GM12878 (cell line): ENCODE results near the gene NFYC. TPM values are rescaled to one million over a fixed set of nuclear protein-coding genes. Genes with fewer than 3 reads are reported as not detected.

ENCODE experiments used
- ATAC-seq: fragments of 200-7000 bp; cut with Tn5 transposase; 3 replicates; pipeline ENCODE4 v1.9.1; 2020; ENCODE audit warnings: mild to moderate bottlenecking, moderate library complexity
- BruUV-seq: library from RNA; stranded (reverse); fragments of 400-500 nt; replicated peaks from 2 replicates; lab custom pipeline; 2021; lab: Mats Ljungman, UMichigan
- CTCF ChIA-PET: fragments of 300-600 bp; sonication (Branson Sonifier 250); formaldehyde crosslinking; extraction: SDS; loops from one replicate; lab custom pipeline; 2021; ENCODE audit warnings: inconsistent platforms; lab: Yijun Ruan, JAX
- POLR2A ChIA-PET: fragments of 350-600 bp; formaldehyde crosslinking; extraction: SDS; loops from one replicate; lab custom pipeline; 2021; ENCODE audit warnings: inconsistent platforms; lab: Charles Lee
- RAD21 ChIA-PET: fragments of 300-600 bp; sonication (Branson Sonifier 250); formaldehyde crosslinking; loops from one replicate; lab custom pipeline; 2023; ENCODE audit warnings: antibody characterized with exemption; ENCODE audit not compliant: unreplicated experiment; lab: Charles Lee
- SMC1A ChIA-PET: fragments of 300-600 bp; sonication (Branson Sonifier 250); formaldehyde crosslinking; loops from one replicate; lab custom pipeline; 2023; ENCODE audit not compliant: unreplicated experiment, uncharacterized antibody; lab: Charles Lee
- DNase-seq: peaks from one replicate; pipeline ENCODE4 v3.0.0-alpha.2; 2011; ENCODE audit warnings: low read depth, low spot score
- FAIRE-seq: peaks from 3 replicates; lab custom pipeline; 2011; peaks lifted over from hg19 to GRCh38; lab: Jason Lieb, UNC
- H2AFZ ChIP-seq: 2 replicates; pipeline ENCODE4 v1.6.0; 2011; ENCODE audit warnings: low read depth, low read length, control low read depth; ENCODE audit not compliant: control insufficient read depth
- H3K27ac ChIP-seq: 2 replicates; pipeline ENCODE4 v1.5.1; 2011; ENCODE audit warnings: control low read depth; ENCODE audit not compliant: control insufficient read depth, insufficient read depth
- H3K27me3 ChIP-seq, 2 experiments: replicated peaks in 1 of 2; 2 replicates each; pipeline versions ENCODE4 v1.6.0 to v1.6.1; 2011; ENCODE audit warnings: low read length in 1 of 2; ENCODE audit not compliant: control insufficient read depth in 2 of 2, insufficient read depth in 2 of 2
- H3K36me3 ChIP-seq, 2 experiments: 2 replicates each; pipeline ENCODE4 v1.5.1; 2011; ENCODE audit warnings: low read length in 1 of 2; ENCODE audit not compliant: control insufficient read depth in 2 of 2, insufficient read depth in 2 of 2
- H3K4me1 ChIP-seq: 2 replicates; pipeline ENCODE4 v1.6.1; 2011; ENCODE audit warnings: mild to moderate bottlenecking, low read length, moderate library complexity, mixed read lengths; ENCODE audit not compliant: control insufficient read depth, insufficient read depth
- H3K4me2 ChIP-seq: 2 replicates; pipeline ENCODE4 v1.6.0; 2011; ENCODE audit warnings: control low read depth; ENCODE audit not compliant: control insufficient read depth, insufficient read depth
- H3K4me3 ChIP-seq: fragments of 200-600 bp; sonication (generic); 2 replicates; pipeline ENCODE4 v1.5.1; 2016
- H3K79me2 ChIP-seq: 2 replicates; pipeline ENCODE4 v1.6.0; 2011; ENCODE audit warnings: low read length; ENCODE audit not compliant: control insufficient read depth, insufficient read depth
- H3K9ac ChIP-seq: 2 replicates; pipeline ENCODE4 v1.8.0; 2011; ENCODE audit warnings: low read length, control low read depth, mixed read lengths; ENCODE audit not compliant: control insufficient read depth, insufficient read depth
- H3K9me3 ChIP-seq: replicated peaks from 3 replicates; pipeline ENCODE4 v1.5.1; 2011; ENCODE audit warnings: mild to moderate bottlenecking, low read length; ENCODE audit not compliant: control insufficient read depth, insufficient read depth
- H4K20me1 ChIP-seq: 2 replicates; pipeline ENCODE4 v1.6.0; 2011; ENCODE audit not compliant: control insufficient read depth, insufficient read depth
- BACH1 ChIP-seq: fragments of 450-650 bp; IDR thresholded peaks from 2 replicates; pipeline ENCODE4 v1.6.1; 2017; ENCODE audit warnings: mild to moderate bottlenecking, borderline replicate concordance
- CHD4 ChIP-seq: fragments of 200-600 bp; sonication (generic); IDR thresholded peaks from 2 replicates; pipeline ENCODE4 v1.6.1; 2016; ENCODE audit warnings: mild to moderate bottlenecking
- FOS ChIP-seq: IDR thresholded peaks from 3 replicates; pipeline ENCODE4 v1.6.1; 2011; ENCODE audit warnings: borderline replicate concordance; ENCODE audit not compliant: insufficient read length; ENCODE audit errors: extremely low read depth
- MLLT1 ChIP-seq: fragments of 450-650 bp; IDR thresholded peaks from 2 replicates; pipeline ENCODE4 v1.6.1; 2016; ENCODE audit warnings: mild to moderate bottlenecking
- MTA2 ChIP-seq: fragments of 450-650 bp; IDR thresholded peaks from 2 replicates; pipeline ENCODE4 v1.6.1; 2016; ENCODE audit warnings: low read depth, mild to moderate bottlenecking, moderate library complexity
- RAD51 ChIP-seq: fragments of 450-650 bp; IDR thresholded peaks from 2 replicates; pipeline ENCODE4 v1.6.1; 2016; ENCODE audit warnings: moderate library complexity, mild to moderate bottlenecking, inconsistent platforms
- RBBP5 ChIP-seq: fragments of 200-600 bp; sonication (generic); conservative IDR thresholded peaks from 2 replicates; pipeline ENCODE4 v1.6.1; 2016
- RFX5 ChIP-seq: IDR thresholded peaks from 2 replicates; pipeline ENCODE4 v1.6.1; 2011; ENCODE audit warnings: low read depth, low read length, improper control_type of control experiment
- SREBF2 ChIP-seq: IDR thresholded peaks from 2 replicates; pipeline ENCODE4 v1.6.1; 2012; ENCODE audit warnings: mild to moderate bottlenecking, low read length
- WGBS: methylation state at CpG from one replicate; pipeline ENCODE4 v1.1.6; 2016; ENCODE audit warnings: low lambda C conversion rate; ENCODE audit not compliant: insufficient replicate concordance, insufficient coverage; ENCODE audit errors: missing lambda C conversion rate; 5-methylcytosine and 5-hydroxymethylcytosine counted together
- in situ Hi-C: fragments of 300-500 bp; cut with MboI; formaldehyde crosslinking; loops from 9 replicates; pipeline ENCODE4 v1.14.3; 2018; ENCODE audit warnings: mixed read lengths
- intact Hi-C: fragments of 100-400 bp; cut with micrococcal nuclease; formaldehyde crosslinking; loops from one replicate; pipeline ENCODE4 v1.14.2; 2022; ENCODE audit not compliant: unreplicated experiment
- polyA plus RNA-seq, 11 experiments: library from polyadenylated mRNA; depleted of rRNA in 4 of 11; unstranded in 6 of 11; stranded (reverse) in 5 of 11; fragments of >200 nt; fragmentation: Nextera tagmentation in 4 of 11; fragmentation: Illumina TruSeq in 1 of 11; extraction: Ambion mirVana in 4 of 11; extraction: Trizol in 1 of 11; gene quantifications; 1 replicate in 1 of 11; 2 replicates in 10 of 11; pipeline versions ENCODE4 v1.2.1 to v1.2.3, GENCODE V29; 2011 to 2016; ENCODE audit warnings: inconsistent platforms in 2 of 11, missing spikeins in 2 of 11, low read depth in 1 of 11
- total RNA-seq, 4 experiments: library from RNA; depleted of rRNA in 3 of 4; stranded (reverse); fragments of >200 nt in 3 of 4; fragmentation: Illumina TruSeq in 1 of 4; extraction: Trizol in 1 of 4; gene quantifications; 2 replicates each; pipeline versions ENCODE4 v1.2.1 to v1.2.3, GENCODE V29; 2013 to 2021
- TF ChIP-seq, protein P1 (sequence below): fragments of 450-650 bp; IDR thresholded peaks from 2 replicates; pipeline ENCODE4 v1.6.1; 2017; ENCODE audit warnings: mild to moderate bottlenecking

NFYC gene
- total and polyA plus RNA-seq, 10 of the 15 experiments (the other 5 are each of a cell fraction or from before 2014, with no cell fraction given) = 4.3 to 84.2 (median 58.3) TPM

DNA sequence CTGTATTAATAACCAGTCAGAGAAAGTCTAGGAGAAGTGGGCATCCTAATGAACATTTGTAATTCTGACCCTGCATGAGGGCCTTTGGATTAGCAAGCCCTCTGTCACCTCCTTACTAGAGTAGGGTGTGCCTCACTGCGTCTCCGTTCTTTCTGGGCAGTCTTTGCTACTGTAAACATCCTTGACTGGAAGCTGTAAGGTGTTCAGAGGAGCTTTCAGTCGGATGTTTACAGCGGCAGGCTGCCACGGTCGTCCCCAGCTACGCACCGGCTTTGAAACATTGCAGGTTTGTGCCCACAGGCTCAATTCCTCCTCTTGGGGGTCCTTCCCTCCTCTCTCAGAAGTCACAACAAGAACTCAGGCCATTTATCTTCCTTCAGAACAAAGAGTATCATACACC is 62.7 kb downstream of the NFYC start:
- DNase-seq (no peak), FAIRE-seq (no peak), ATAC-seq (no peak)
- 97% methylated on average over 8 of the region's 8 CpGs for WGBS
- RAD21 ChIA-PET = interaction anchor here (1.0 to 4.0 kb wide), 7 partner anchors 11 to 129 kb away, joined by 3 to 14 read pairs (median 4); no protein-coding TSS in a partner anchor
- SMC1A ChIA-PET = interaction anchor here (0.6 to 5.2 kb wide), 18 partner anchors 9 to 77 kb away, joined by 3 to 22 read pairs (median 6); no protein-coding TSS in a partner anchor
- Histone ChIP-seq H3K27ac (no peak overlapping the region), H3K4me2 (no peak overlapping the region), H2AFZ (no peak overlapping the region), H4K20me1 (no peaks in the 10 kb centered on the region; the same call in 1 of the 2 replicates), H3K4me1 (peaks cover 24% of the 10 kb centered on the region), H3K27me3 (no peaks in the 10 kb centered on the region), H3K9me3 (no peaks in the 10 kb centered on the region), H3K79me2 (no peaks in the 10 kb centered on the region; the same call in none of the 2 replicates), H3K4me3 (no peak overlapping the region), H3K36me3 (peaks cover 37 to 57% of the 10 kb centered on the region in 2 experiments), H3K9ac (no peak overlapping the region)
- intact Hi-C loops = loop anchor here (5.0 kb wide), 1 partner anchor 62 kb away; the partner anchor contains the start of gene NFYC
- POLR2A ChIA-PET = interaction anchor here (0.6 to 2.5 kb wide), 5 partner anchors 9 to 66 kb away, joined by 3 to 18 read pairs (median 5); partner anchors contain the start of gene NFYC
- TF ChIP-seq FOS (no peak), SREBF2 (no peak), RFX5 (no peak), RAD51 (no peak), BACH1 (no peak)
- no TSS peak for BruUV-seq
- CTCF ChIA-PET = interaction anchor here (0.7 to 9.5 kb wide), 11 partner anchors 19 to 304 kb away, joined by 3 to 84 read pairs (median 4); partner anchors contain the start of gene ZFP69B
- in situ Hi-C loops = no loop called here

- POLR2A ChIA-PET = interaction anchor here (0.6 to 2.3 kb wide), 3 partner anchors 10 to 54 kb away, joined by 3 to 11 read pairs (median 3); no protein-coding TSS in a partner anchor
- in situ Hi-C loops = no loop called here
- no peak overlapping the region for H3K4me3 ChIP-seq
- RAD21 ChIA-PET = interaction anchor here (4.0 kb wide), 1 partner anchor 10 kb away, joined by 14 read pairs; no protein-coding TSS in a partner anchor
- H2AFZ ChIP-seq = no peak overlapping the region
- H3K4me2 ChIP-seq = no peak overlapping the region
- no peak for ATAC-seq
- peaks cover 24% of the 10 kb centered on the region for H3K4me1 ChIP-seq
- WGBS = 95% methylated on average over 4 of the region's 4 CpGs
- peaks cover 33 to 57% of the 10 kb centered on the region in 2 experiments for H3K36me3 ChIP-seq
- no peak overlapping the region for H3K9ac ChIP-seq
- no peak for FAIRE-seq
- H3K27me3 ChIP-seq = no peaks in the 10 kb centered on the region
- no peaks in the 10 kb centered on the region for H3K9me3 ChIP-seq
- intact Hi-C loops = no loop called here
- SMC1A ChIA-PET = interaction anchor here (0.9 to 5.2 kb wide), 5 partner anchors 8 to 66 kb away, joined by 3 to 22 read pairs (median 6); no protein-coding TSS in a partner anchor
- CTCF ChIA-PET = interaction anchor here (0.6 to 9.5 kb wide), 8 partner anchors 8 to 229 kb away, joined by 3 to 84 read pairs (median 4); partner anchors contain the start of gene NFYC
- no peak for DNase-seq
- no TSS peak for BruUV-seq
- H3K27ac ChIP-seq = no peak overlapping the region
- H3K79me2 ChIP-seq = no peaks in the 10 kb centered on the region; the same call in none of the 2 replicates
- no peaks in the 10 kb centered on the region; the same call in 1 of the 2 replicates for H4K20me1 ChIP-seq
- TF ChIP-seq RBBP5 = no peak
- no peak for TF ChIP-seq MLLT1
- TF ChIP-seq MTA2 = no peak
- TF ChIP-seq, protein P1, sequence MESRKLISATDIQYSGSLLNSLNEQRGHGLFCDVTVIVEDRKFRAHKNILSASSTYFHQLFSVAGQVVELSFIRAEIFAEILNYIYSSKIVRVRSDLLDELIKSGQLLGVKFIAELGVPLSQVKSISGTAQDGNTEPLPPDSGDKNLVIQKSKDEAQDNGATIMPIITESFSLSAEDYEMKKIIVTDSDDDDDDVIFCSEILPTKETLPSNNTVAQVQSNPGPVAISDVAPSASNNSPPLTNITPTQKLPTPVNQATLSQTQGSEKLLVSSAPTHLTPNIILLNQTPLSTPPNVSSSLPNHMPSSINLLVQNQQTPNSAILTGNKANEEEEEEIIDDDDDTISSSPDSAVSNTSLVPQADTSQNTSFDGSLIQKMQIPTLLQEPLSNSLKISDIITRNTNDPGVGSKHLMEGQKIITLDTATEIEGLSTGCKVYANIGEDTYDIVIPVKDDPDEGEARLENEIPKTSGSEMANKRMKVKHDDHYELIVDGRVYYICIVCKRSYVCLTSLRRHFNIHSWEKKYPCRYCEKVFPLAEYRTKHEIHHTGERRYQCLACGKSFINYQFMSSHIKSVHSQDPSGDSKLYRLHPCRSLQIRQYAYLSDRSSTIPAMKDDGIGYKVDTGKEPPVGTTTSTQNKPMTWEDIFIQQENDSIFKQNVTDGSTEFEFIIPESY = no peak
- no peak for TF ChIP-seq CHD4
Measured at GRCh38 chr1:40755067-40755466, 63.6 kb downstream of the NFYC start.
